K562 (cell line): Measurements from ENCODE around the gene PUS10.

ENCODE experiments used
- EGR1 ChIP-seq: fragments of 450-650 bp; conservative IDR thresholded peaks from 2 replicates; pipeline ENCODE4 v1.6.1; 2017; ENCODE audit warnings: mild to moderate bottlenecking
- PHF8 ChIP-seq: fragments of 200-600 bp; sonication (generic); IDR thresholded peaks from 2 replicates; pipeline ENCODE4 v1.6.1; 2012; ENCODE audit warnings: mixed run types, mild to moderate bottlenecking, inconsistent platforms, low read length, moderate library complexity, borderline replicate concordance
- ZNF143 ChIP-seq: sonication (generic); formaldehyde crosslinking; IDR thresholded peaks from 2 replicates; pipeline ENCODE4 v1.9.0; 2022; ENCODE audit warnings: mild to moderate bottlenecking, missing genetic modification reagents
- ZNF175 ChIP-seq: fragments of 200-800 bp; sonication (Bioruptor generic); IDR thresholded peaks from 2 replicates; pipeline ENCODE4 v1.6.1; 2016; ENCODE audit warnings: low read depth, mild to moderate bottlenecking, missing genetic modification characterization, missing compliant biosample characterization
- TF ChIP-seq, protein P1 (sequence below), 2 experiments: fragments of 450-650 bp; formaldehyde crosslinking in 1 of 2; IDR thresholded peaks; 2 replicates each; pipeline versions ENCODE4 v1.4.0 to v1.6.1; 2014 to 2020; ENCODE audit warnings: mild to moderate bottlenecking in 2 of 2, borderline replicate concordance in 1 of 2, low read depth in 1 of 2

DNA sequence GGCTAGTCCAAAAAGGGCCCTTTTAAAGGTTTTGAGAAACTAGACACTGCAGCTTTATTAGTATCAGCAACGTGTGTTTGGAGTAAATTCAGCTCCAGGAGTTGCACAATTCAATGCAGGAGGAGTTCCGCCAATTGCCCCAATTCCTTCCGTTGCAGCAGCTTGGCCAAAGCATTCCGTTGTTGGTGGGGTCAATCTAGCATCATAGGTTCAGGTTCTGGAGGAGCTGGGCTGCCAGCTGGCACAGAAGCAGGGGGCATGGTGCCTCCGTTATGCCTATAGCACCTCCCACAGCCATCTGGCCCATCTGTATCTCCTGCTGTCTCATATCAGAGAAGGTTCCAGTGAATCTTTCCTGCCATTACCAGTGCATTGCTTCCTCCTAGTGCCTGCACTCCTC lies 81.3 kb downstream of the PUS10 start:
- no peak for TF ChIP-seq PHF8
- no peak for TF ChIP-seq ZNF175 (CRISPR knock-in tag)
- TF ChIP-seq ZNF143 (CRISPR knock-in tag): no peak
- TF ChIP-seq, protein P1, sequence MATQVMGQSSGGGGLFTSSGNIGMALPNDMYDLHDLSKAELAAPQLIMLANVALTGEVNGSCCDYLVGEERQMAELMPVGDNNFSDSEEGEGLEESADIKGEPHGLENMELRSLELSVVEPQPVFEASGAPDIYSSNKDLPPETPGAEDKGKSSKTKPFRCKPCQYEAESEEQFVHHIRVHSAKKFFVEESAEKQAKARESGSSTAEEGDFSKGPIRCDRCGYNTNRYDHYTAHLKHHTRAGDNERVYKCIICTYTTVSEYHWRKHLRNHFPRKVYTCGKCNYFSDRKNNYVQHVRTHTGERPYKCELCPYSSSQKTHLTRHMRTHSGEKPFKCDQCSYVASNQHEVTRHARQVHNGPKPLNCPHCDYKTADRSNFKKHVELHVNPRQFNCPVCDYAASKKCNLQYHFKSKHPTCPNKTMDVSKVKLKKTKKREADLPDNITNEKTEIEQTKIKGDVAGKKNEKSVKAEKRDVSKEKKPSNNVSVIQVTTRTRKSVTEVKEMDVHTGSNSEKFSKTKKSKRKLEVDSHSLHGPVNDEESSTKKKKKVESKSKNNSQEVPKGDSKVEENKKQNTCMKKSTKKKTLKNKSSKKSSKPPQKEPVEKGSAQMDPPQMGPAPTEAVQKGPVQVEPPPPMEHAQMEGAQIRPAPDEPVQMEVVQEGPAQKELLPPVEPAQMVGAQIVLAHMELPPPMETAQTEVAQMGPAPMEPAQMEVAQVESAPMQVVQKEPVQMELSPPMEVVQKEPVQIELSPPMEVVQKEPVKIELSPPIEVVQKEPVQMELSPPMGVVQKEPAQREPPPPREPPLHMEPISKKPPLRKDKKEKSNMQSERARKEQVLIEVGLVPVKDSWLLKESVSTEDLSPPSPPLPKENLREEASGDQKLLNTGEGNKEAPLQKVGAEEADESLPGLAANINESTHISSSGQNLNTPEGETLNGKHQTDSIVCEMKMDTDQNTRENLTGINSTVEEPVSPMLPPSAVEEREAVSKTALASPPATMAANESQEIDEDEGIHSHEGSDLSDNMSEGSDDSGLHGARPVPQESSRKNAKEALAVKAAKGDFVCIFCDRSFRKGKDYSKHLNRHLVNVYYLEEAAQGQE (IDR thresholded peaks at IDR 0.05; ENCODE audit: borderline replicate concordance): no peak
- TF ChIP-seq, protein P1 (CRISPR knock-in tag; IDR thresholded peaks at IDR 0.05; ENCODE audit: low read depth): no peak
- no peak for TF ChIP-seq EGR1
